HepG2 (cell line): ENCODE measurements around the gene SLC24A5. TPM values are rescaled to one million over a fixed set of nuclear protein-coding genes. Genes with fewer than 3 reads are reported as not detected.

Experiments
- ATAC-seq: fragments of 200-7000 bp; cut with Tn5 transposase; 3 replicates; pipeline ENCODE4 v1.9.1; 2020; ENCODE audit warnings: mild to moderate bottlenecking, moderate library complexity
- BruUV-seq: library from RNA; stranded (reverse); fragments of 400-500 nt; replicated peaks from 2 replicates; lab custom pipeline; 2021; lab: Mats Ljungman, UMichigan
- CTCF ChIA-PET: fragments of 300-600 bp; formaldehyde crosslinking; extraction: SDS; loops from one replicate; lab custom pipeline; 2021; ENCODE audit warnings: low total read pairs, inconsistent platforms, low intra/inter-chr PET ratio; lab: Yijun Ruan, JAX
- POLR2A ChIA-PET: fragments of 350-600 bp; sonication (Branson Sonifier 250); formaldehyde crosslinking; loops from one replicate; lab custom pipeline; 2020; ENCODE audit warnings: antibody characterized with exemption, inconsistent platforms; lab: Yijun Ruan, JAX
- DNase-seq: peaks from one replicate; pipeline ENCODE4 v3.0.0-alpha.2; 2015; ENCODE audit warnings: low spot score
- FAIRE-seq: peaks from 3 replicates; lab custom pipeline; 2011; peaks lifted over from hg19 to GRCh38; lab: Jason Lieb, UNC
- H2AFZ ChIP-seq: one replicate; pipeline ENCODE4 v1.6.1; 2011; ENCODE audit warnings: low read length, inconsistent platforms
- H3K27ac ChIP-seq: fragments of 300-600 bp; 3 replicates; pipeline ENCODE4 v1.8.0; 2011; ENCODE audit warnings: mixed run types, mild to moderate bottlenecking, mixed read lengths, low read length, inconsistent platforms; ENCODE audit not compliant: insufficient read depth; ENCODE audit errors: extremely low read length
- H3K27me3 ChIP-seq, 2 experiments: fragments of 200-600 bp in 1 of 2; 2 replicates in 1 of 2; 3 replicates in 1 of 2; pipeline versions ENCODE4 v1.6.0 to v1.8.0; 2011; ENCODE audit warnings: low read length in 2 of 2, mild to moderate bottlenecking in 2 of 2, moderate library complexity in 2 of 2, inconsistent platforms in 1 of 2; ENCODE audit not compliant: insufficient read depth in 2 of 2, control insufficient read depth in 1 of 2
- H3K36me3 ChIP-seq, 2 experiments: fragments of 200-600 bp in 1 of 2; replicated peaks in 1 of 2; 2 replicates in 1 of 2; 3 replicates in 1 of 2; pipeline versions ENCODE4 v1.5.1 to v1.8.0; 2011; ENCODE audit warnings: low read length in 2 of 2, inconsistent platforms in 1 of 2; ENCODE audit not compliant: insufficient read depth in 2 of 2, control insufficient read depth in 1 of 2
- H3K4me1 ChIP-seq: 2 replicates; pipeline ENCODE4 v1.5.1; 2012; ENCODE audit warnings: low read length, inconsistent platforms; ENCODE audit not compliant: insufficient read depth
- H3K4me2 ChIP-seq: 2 replicates; pipeline ENCODE4 v1.6.0; 2011; ENCODE audit warnings: low read depth, low read length, inconsistent platforms
- H3K4me3 ChIP-seq, 3 experiments: fragments of 200-600 bp in 1 of 3; sonication (generic), shearing (Covaris generic) in 1 of 3; replicated peaks in 1 of 3; 2 replicates each; pipeline ENCODE4 v1.5.1; 2011 to 2016; ENCODE audit warnings: low read length in 3 of 3, inconsistent platforms in 2 of 3, low read depth in 2 of 3, mild to moderate bottlenecking in 2 of 3, control low read depth in 1 of 3, mixed read lengths in 1 of 3; ENCODE audit not compliant: insufficient read depth in 1 of 3
- H3K79me2 ChIP-seq: one replicate; pipeline ENCODE4 v1.6.1; 2011; ENCODE audit warnings: low read length, inconsistent platforms; ENCODE audit not compliant: insufficient read depth
- H3K9ac ChIP-seq: 2 replicates; pipeline ENCODE4 v1.6.0; 2011; ENCODE audit warnings: mild to moderate bottlenecking, low read depth, low read length, inconsistent platforms; ENCODE audit not compliant: insufficient read depth
- H3K9me3 ChIP-seq: 2 replicates; pipeline ENCODE4 v1.5.1; 2012; ENCODE audit warnings: mild to moderate bottlenecking, low read length
- H4K20me1 ChIP-seq: 2 replicates; pipeline ENCODE4 v1.6.0; 2011; ENCODE audit warnings: inconsistent platforms, mild to moderate bottlenecking, low read length, moderate library complexity; ENCODE audit not compliant: insufficient read depth
- BORCS8-MEF2B ChIP-seq: sonication (generic); formaldehyde crosslinking; IDR thresholded peaks from 2 replicates; pipeline ENCODE4 v1.8.0; 2022; ENCODE audit warnings: mild to moderate bottlenecking, missing genetic modification reagents
- EED ChIP-seq: sonication (generic); formaldehyde crosslinking; IDR thresholded peaks from 2 replicates; pipeline ENCODE4 v1.5.0; 2020; ENCODE audit warnings: mild to moderate bottlenecking, missing genetic modification reagents
- HCFC1 ChIP-seq: fragments of 150-350 bp; IDR thresholded peaks from 2 replicates; pipeline ENCODE4 v1.6.1; 2014; ENCODE audit warnings: low read depth, low read length
- HOXD1 ChIP-seq: sonication (generic); formaldehyde crosslinking; IDR thresholded peaks from 2 replicates; pipeline ENCODE4 v1.5.0; 2020; ENCODE audit warnings: missing genetic modification reagents
- MYPOP ChIP-seq: sonication (generic); formaldehyde crosslinking; IDR thresholded peaks from 2 replicates; pipeline ENCODE4 v1.8.1; 2023; ENCODE audit warnings: mild to moderate bottlenecking, moderate library complexity, missing genetic modification reagents
- NFYC ChIP-seq: IDR thresholded peaks from 2 replicates; pipeline ENCODE4 v1.6.1; 2016; ENCODE audit warnings: missing genetic modification reagents, missing compliant biosample characterization
- NR2F2 ChIP-seq: IDR thresholded peaks from 2 replicates; pipeline ENCODE4 v1.6.1; 2012; ENCODE audit warnings: low read depth, inconsistent platforms, borderline replicate concordance
- PAF1 ChIP-seq: IDR thresholded peaks from 2 replicates; pipeline ENCODE4 v1.6.1; 2016; ENCODE audit warnings: missing genetic modification reagents, missing compliant biosample characterization
- PHF20 ChIP-seq: sonication (generic); formaldehyde crosslinking; IDR thresholded peaks from 2 replicates; pipeline ENCODE4 v1.5.0; 2020; ENCODE audit warnings: mild to moderate bottlenecking, missing genetic modification reagents
- RARA ChIP-seq: IDR thresholded peaks from 2 replicates; pipeline ENCODE4 v1.6.1; 2016; ENCODE audit warnings: missing genetic modification reagents, missing compliant biosample characterization
- RFX3 ChIP-seq: IDR thresholded peaks from 2 replicates; pipeline ENCODE4 v1.6.1; 2016; ENCODE audit warnings: missing biosample characterization, missing genetic modification reagents
- RFXAP ChIP-seq: sonication (generic); formaldehyde crosslinking; IDR thresholded peaks from 2 replicates; pipeline ENCODE4 v1.4.0; 2020; ENCODE audit warnings: missing genetic modification reagents, borderline replicate concordance
- RNF2 ChIP-seq: fragments of 450-650 bp; conservative IDR thresholded peaks from 2 replicates; pipeline ENCODE4 v1.6.1; 2016; ENCODE audit warnings: low read depth
- SATB2 ChIP-seq: sonication (generic); formaldehyde crosslinking; IDR thresholded peaks from 2 replicates; pipeline ENCODE4 v1.5.0; 2020; ENCODE audit warnings: missing genetic modification reagents
- ZBTB2 ChIP-seq: sonication (generic); formaldehyde crosslinking; IDR thresholded peaks from 2 replicates; pipeline ENCODE4 v1.8.0; 2022; ENCODE audit warnings: low read depth, missing genetic modification reagents
- ZNF142 ChIP-seq: sonication (generic); formaldehyde crosslinking; IDR thresholded peaks from 2 replicates; pipeline ENCODE4 v1.4.0; 2020; ENCODE audit warnings: missing genetic modification reagents
- WGBS: methylation state at CpG from one replicate; pipeline ENCODE4 v1.1.6; 2017; ENCODE audit warnings: low lambda C conversion rate; 5-methylcytosine and 5-hydroxymethylcytosine counted together
- in situ Hi-C: cut with HindIII; loops from 2 replicates; pipeline ENCODE4 v1.10.0; 2017; ENCODE audit warnings: low pct_unique_long_range_greater_than_20kb; ENCODE audit not compliant: extremely low pct_ligation_motif_present
- intact Hi-C: fragments of 100-400 bp; cut with micrococcal nuclease; formaldehyde crosslinking; loops from one replicate; pipeline ENCODE4 v1.10.0; 2022; ENCODE audit not compliant: unreplicated experiment
- polyA plus RNA-seq, 8 experiments: library from polyadenylated mRNA; depleted of rRNA in 3 of 8; stranded (reverse) in 7 of 8; unstranded in 1 of 8; fragments of >200 nt; fragmentation: Illumina TruSeq in 4 of 8; extraction: Trizol in 4 of 8; gene quantifications; 2 replicates each; pipeline versions ENCODE4 v1.2.1 to v1.2.3, GENCODE V29; 2011 to 2016; ENCODE audit warnings: low read depth in 4 of 8, missing spikeins in 1 of 8, mixed read lengths in 1 of 8; ENCODE audit not compliant: insufficient read depth in 1 of 8
- total RNA-seq, 5 experiments: library from RNA; depleted of rRNA; stranded (reverse); fragments of >200 nt; fragmentation: Illumina TruSeq; extraction: Trizol; gene quantifications; 2 replicates each; pipeline ENCODE4 v1.2.3, GENCODE V29; 2016; ENCODE audit warnings: low read depth in 1 of 5

The SLC24A5 gene
- total and polyA plus RNA-seq, 2 of the 13 experiments (the other 11 are each of a cell fraction or from before 2014, with no cell fraction given), result not detected

- TF ChIP-seq ZNF142 (peak; percentile 51; the same call in 1 of the 2 replicates), BORCS8-MEF2B (CRISPR knock-in tag) (0 out of 2 replicates have a peak, but pooled peaks have one; percentile 48), RFX3 (no peak), RARA (CRISPR knock-in tag) (peak; percentile 31; the same call in 1 of the 2 replicates)
Observed at GRCh38 chr15:48190932-48191573, 70.3 kb downstream of the SLC24A5 start (continued).

GRCh38 chr15:48191574-48192225 is 70.9 kb downstream of the SLC24A5 start, which contains the start of gene CTXN2:
CTXN2 (plus strand) TSS chr15:48191665; CDS start chr15:48201301, 9,636 bp downstream.
- BruUV-seq, result no TSS peak
- H2AFZ ChIP-seq, result no peak within 1 kb of the TSS
- FAIRE-seq (no peak), ATAC-seq (no peak), DNase-seq (no peak)
- H3K9me3 ChIP-seq, result no peaks in the 10 kb centered on the region
- ChIA-PET POLR2A (no interaction called here), CTCF (no interaction called here)
- no peaks in the 10 kb centered on the region for H4K20me1 ChIP-seq
- H3K4me2 ChIP-seq, result no peak within 1 kb of the TSS
- H3K79me2 ChIP-seq, result no peaks in the 10 kb centered on the region
- 55% methylated on average over 31 of the region's 31 CpGs for WGBS
- H3K27me3 ChIP-seq, result no peaks in the 10 kb centered on the region; a peak in 1 of 5 replicates
- no peak within 1 kb of the TSS for H3K27ac ChIP-seq
- no peaks in the 10 kb centered on the region for H3K4me1 ChIP-seq
- no peak within 1 kb of the TSS for H3K9ac ChIP-seq
- no peaks in the 10 kb centered on the region for H3K36me3 ChIP-seq
- no peak within 1 kb of the TSS for H3K4me3 ChIP-seq
- intact Hi-C loops (no loop called here), in situ Hi-C loops (no loop called here)
- TF ChIP-seq HOXD1 (CRISPR knock-in tag) (no peak), ZBTB2 (CRISPR knock-in tag) (no peak), EED (CRISPR knock-in tag) (no peak), PAF1 (CRISPR knock-in tag) (no peak), SATB2 (CRISPR knock-in tag) (no peak), RFXAP (CRISPR knock-in tag) (no peak), MYPOP (CRISPR knock-in tag) (no peak), NR2F2 (no peak), HCFC1 (no peak), NFYC (CRISPR knock-in tag) (no peak), PHF20 (no peak), RNF2 (no peak)
